ENCODE data around the gene MVD. TPM values are rescaled to one million over a fixed set of nuclear protein-coding genes. Genes with fewer than 3 reads are reported as not detected.
A peak's percentile ranks its signal among the peaks of the same experiment; 100 is the strongest.

Gene MVD
- total RNA-seq, 1 donor from 2014 or later = 71.8 TPM

DNA sequence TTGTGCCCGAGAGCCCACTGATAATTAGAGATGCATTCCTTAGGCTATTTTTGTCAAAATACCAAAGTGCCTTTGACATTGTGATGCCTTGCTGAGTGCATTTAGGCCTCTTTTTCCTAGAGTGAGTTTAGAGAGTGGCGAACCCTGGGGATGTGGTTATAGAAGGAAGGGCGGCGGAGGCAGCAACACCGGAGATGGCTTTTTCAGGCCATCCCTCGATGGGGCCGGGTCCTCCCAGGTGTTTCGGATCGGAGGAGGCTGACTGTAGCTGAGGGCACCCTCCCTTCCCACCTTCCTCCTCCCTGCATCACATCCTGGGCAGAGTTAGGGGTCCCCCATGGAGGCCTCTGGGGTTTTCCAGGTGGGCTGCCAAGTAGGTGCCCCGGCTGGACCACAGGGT is 30.0 kb upstream of the MVD start:
- ATAC-seq = no peak
- peaks cover 34% of the 10 kb centered on the region for H3K4me1 ChIP-seq
- no peak for DNase-seq
- peaks cover 25% of the 10 kb centered on the region for H3K36me3 ChIP-seq
- H3K4me3 ChIP-seq = no peak overlapping the region
- TF ChIP-seq, protein P1, sequence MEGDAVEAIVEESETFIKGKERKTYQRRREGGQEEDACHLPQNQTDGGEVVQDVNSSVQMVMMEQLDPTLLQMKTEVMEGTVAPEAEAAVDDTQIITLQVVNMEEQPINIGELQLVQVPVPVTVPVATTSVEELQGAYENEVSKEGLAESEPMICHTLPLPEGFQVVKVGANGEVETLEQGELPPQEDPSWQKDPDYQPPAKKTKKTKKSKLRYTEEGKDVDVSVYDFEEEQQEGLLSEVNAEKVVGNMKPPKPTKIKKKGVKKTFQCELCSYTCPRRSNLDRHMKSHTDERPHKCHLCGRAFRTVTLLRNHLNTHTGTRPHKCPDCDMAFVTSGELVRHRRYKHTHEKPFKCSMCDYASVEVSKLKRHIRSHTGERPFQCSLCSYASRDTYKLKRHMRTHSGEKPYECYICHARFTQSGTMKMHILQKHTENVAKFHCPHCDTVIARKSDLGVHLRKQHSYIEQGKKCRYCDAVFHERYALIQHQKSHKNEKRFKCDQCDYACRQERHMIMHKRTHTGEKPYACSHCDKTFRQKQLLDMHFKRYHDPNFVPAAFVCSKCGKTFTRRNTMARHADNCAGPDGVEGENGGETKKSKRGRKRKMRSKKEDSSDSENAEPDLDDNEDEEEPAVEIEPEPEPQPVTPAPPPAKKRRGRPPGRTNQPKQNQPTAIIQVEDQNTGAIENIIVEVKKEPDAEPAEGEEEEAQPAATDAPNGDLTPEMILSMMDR (IDR thresholded peaks at IDR 0.05) = no peak
- H3K27ac ChIP-seq = no peak overlapping the region
- intact Hi-C loops (cut with DNase I) = no loop called here
- H3K27me3 ChIP-seq (ENCODE audit: low read depth) = peaks cover 27% of the 10 kb centered on the region
- no peaks in the 10 kb centered on the region for H3K9me3 ChIP-seq

- intact Hi-C loops (cut with DNase I) = no loop called here
- Histone ChIP-seq H3K4me1 (peaks cover 32% of the 10 kb centered on the region), H3K27me3 (ENCODE audit: low read depth) (peaks cover 34% of the 10 kb centered on the region), H3K36me3 (peaks cover 17% of the 10 kb centered on the region), H3K27ac (peak overlapping the region; percentile 31), H3K4me3 (no peak overlapping the region), H3K9me3 (no peaks in the 10 kb centered on the region)
- DNase-seq (peak; percentile 87), ATAC-seq (peak; percentile 40 to 47)
- TF ChIP-seq, protein P1 (IDR thresholded peaks at IDR 0.05) = no peak
Observed at GRCh38 chr16:88691924-88692560, 29.2 kb upstream of the MVD start.

DNA sequence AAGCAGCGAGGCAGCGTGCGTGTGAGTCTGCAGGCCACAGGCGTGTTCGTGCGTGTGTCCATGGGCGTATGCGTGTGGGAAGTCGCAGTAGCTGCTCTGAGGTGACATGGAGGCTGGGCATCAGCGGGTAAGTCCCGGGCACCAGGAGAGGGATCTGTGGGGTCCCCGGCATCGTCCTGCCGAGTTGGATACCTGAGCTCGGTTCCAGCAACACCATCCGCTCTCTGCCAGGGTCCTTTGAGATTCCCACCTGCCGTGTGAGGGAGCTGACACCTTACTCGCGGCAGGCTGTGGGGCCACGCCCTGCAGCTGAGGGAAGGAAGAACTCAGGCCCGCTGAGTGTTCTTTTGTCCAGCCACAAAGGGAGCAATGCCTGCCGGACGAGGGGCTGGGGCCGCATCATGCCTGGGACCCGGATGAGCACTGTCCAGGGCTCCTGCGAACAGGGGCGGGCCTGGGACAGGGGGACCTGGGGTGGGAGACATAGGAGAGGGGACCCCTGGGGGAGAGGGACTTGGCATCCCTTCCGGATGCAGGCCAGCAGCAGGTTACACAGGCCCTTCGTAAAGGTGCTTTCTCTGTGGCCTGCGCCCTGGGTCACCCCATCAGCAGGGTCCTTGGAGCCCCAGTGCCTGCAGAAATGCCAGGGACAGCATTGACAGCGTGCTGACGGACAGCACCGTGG is 28.4 kb upstream of the MVD start:
- DNase-seq = peak; percentile 49
- peaks cover 40% of the 10 kb centered on the region for H3K4me1 ChIP-seq
- intact Hi-C loops (cut with DNase I) = no loop called here

GRCh38 chr16:88690341-88691128 is 27.6 kb upstream of the MVD start:
- Histone ChIP-seq H3K27me3 (ENCODE audit: low read depth) (peaks cover 43% of the 10 kb centered on the region), H3K4me3 (no peak overlapping the region), H3K36me3 (peaks cover 2% of the 10 kb centered on the region), H3K4me1 (peaks cover 47% of the 10 kb centered on the region), H3K9me3 (no peaks in the 10 kb centered on the region), H3K27ac (no peak overlapping the region)
- ATAC-seq (no peak), DNase-seq (peak; percentile 36)
- intact Hi-C loops (cut with DNase I) = no loop called here
- TF ChIP-seq, protein P1 (IDR thresholded peaks at IDR 0.05) = no peak

More for the DNA sequence above, 28.4 kb upstream of the MVD start:
- H3K27ac ChIP-seq = peak overlapping the region; percentile 31
- TF ChIP-seq, protein P1 (IDR thresholded peaks at IDR 0.05) = no peak
- peaks cover 9% of the 10 kb centered on the region for H3K36me3 ChIP-seq
- ATAC-seq = no peak
- peaks cover 36% of the 10 kb centered on the region for H3K27me3 ChIP-seq (ENCODE audit: low read depth)
- no peak overlapping the region for H3K4me3 ChIP-seq
- H3K9me3 ChIP-seq = no peaks in the 10 kb centered on the region

GRCh38 chr16:88688013-88688778 is 25.3 kb upstream of the MVD start:
- peak; percentile 44 for DNase-seq
- intact Hi-C loops (cut with DNase I) = no loop called here
- peaks cover 60% of the 10 kb centered on the region for H3K4me1 ChIP-seq

More at GRCh38 chr16:88688013-88688778, 25.3 kb upstream of the MVD start:
- Histone ChIP-seq H3K36me3 (no peaks in the 10 kb centered on the region), H3K27ac (no peak overlapping the region), H3K9me3 (no peaks in the 10 kb centered on the region), H3K27me3 (ENCODE audit: low read depth) (peaks cover 58% of the 10 kb centered on the region), H3K4me3 (no peak overlapping the region)
- ATAC-seq = peak in 1 of 2 donors; percentile 14
- TF ChIP-seq, protein P1 (IDR thresholded peaks at IDR 0.05) = no peak

Data from lower lobe of right lung (tissue), 2 donors.